Measurements from ENCODE around the gene GPR6. TPM values are rescaled to one million over a fixed set of nuclear protein-coding genes. Genes with fewer than 3 reads are reported as not detected.

GPR6 gene
- total and polyA plus RNA-seq, 2 of the 8 experiments (the other 6 are each of a cell fraction or from before 2014, with no cell fraction given) = 0.18 to 0.37 TPM

DNA sequence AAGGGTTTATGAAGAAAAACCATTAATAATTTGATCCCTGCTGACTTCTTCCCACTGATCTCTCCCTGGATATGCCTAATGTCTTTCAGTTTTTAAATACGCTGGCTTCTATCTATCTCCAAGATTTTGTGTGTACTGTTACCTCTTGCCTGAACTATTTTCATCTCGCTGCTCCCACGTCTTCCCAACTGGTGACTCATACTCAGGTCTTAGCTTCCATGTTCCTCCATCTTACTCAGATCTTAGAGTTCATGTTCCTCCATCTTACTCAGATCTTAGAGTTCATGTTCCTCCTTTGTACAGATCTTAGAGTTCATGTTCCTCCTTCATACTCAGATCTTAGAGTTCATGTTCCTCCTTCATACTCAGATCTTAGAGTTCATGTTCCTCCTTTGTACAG is 21.6 kb downstream of the GPR6 start:
- Histone ChIP-seq H3K79me2 (ENCODE audit: control insufficient read depth in 1 of 2, insufficient read depth in 2 of 2, low read length in 2 of 2) (no peaks in the 10 kb centered on the region), H3K4me3 (ENCODE audit: extremely low read depth in 1 of 4, insufficient read depth in 2 of 4, low read depth in 3 of 4, low read length in 4 of 4) (no peak overlapping the region), H3K23me2 (ENCODE audit: low read depth, low read length) (no peaks in the 10 kb centered on the region), H3K27ac (ENCODE audit: low read depth, low read length) (no peak overlapping the region), H4K20me1 (replicated peaks in 1 of 2; ENCODE audit: control insufficient read depth in 1 of 2, insufficient read depth in 2 of 2, low read length in 2 of 2) (no peaks in the 10 kb centered on the region), H4K5ac (ENCODE audit: insufficient read length, low read depth, low read length) (no peak overlapping the region), H3K14ac (ENCODE audit: insufficient read length) (no peak overlapping the region), H2BK15ac (ENCODE audit: low read length) (no peak overlapping the region), H2BK120ac (replicated peaks; ENCODE audit: low read depth, low read length) (no peak overlapping the region), H2AK5ac (ENCODE audit: low read depth, low read length) (no peak overlapping the region), H3K27me3 (replicated peaks in 1 of 4; ENCODE audit: control insufficient read depth in 3 of 4, extremely low read depth in 1 of 4, insufficient read depth in 3 of 4, low read length in 3 of 4) (peaks cover 0 to 1% (median 0%) of the 10 kb centered on the region in 4 experiments; a peak in 1 of 7 replicates), H3K4me2 (ENCODE audit: insufficient read depth in 1 of 2, low read depth in 2 of 2, low read length in 2 of 2) (no peak overlapping the region), H2BK5ac (ENCODE audit: low read depth, low read length) (no peak overlapping the region), H3K56ac (replicated peaks; ENCODE audit: insufficient read length, low read depth, low read length) (no peak overlapping the region), H3K4ac (replicated peaks; ENCODE audit: insufficient read length, low read depth, low read length) (no peak overlapping the region), H3K23ac (ENCODE audit: insufficient read length) (no peak overlapping the region), H2AFZ (ENCODE audit: low read length) (no peak overlapping the region), H3K4me1 (replicated peaks in 1 of 4; ENCODE audit: control insufficient read depth in 3 of 4, insufficient read depth in 4 of 4, low read length in 3 of 4) (no peaks in the 10 kb centered on the region), H3K79me1 (ENCODE audit: low read depth, low read length) (no peaks in the 10 kb centered on the region), H3K36me3 (ENCODE audit: control insufficient read depth in 2 of 4, insufficient read depth in 4 of 4, low read length in 3 of 4) (no peaks in the 10 kb centered on the region), H4K8ac (ENCODE audit: extremely low read depth, insufficient read depth, low read length) (no peak overlapping the region), H3K9me3 (ENCODE audit: insufficient read depth in 2 of 2, low read depth in 1 of 2, low read length in 1 of 2) (no peaks in the 10 kb centered on the region), H4K91ac (replicated peaks; ENCODE audit: insufficient read length, low read length) (no peak overlapping the region), H2BK20ac (ENCODE audit: low read length) (no peak overlapping the region), H3K18ac (ENCODE audit: extremely low read depth, low read length) (no peak overlapping the region), H3K9ac (replicated peaks in 1 of 4; ENCODE audit: extremely low read depth in 1 of 4, low read depth in 3 of 4, low read length in 3 of 4) (no peak overlapping the region), H2BK12ac (ENCODE audit: low read depth, low read length) (no peak overlapping the region)
- DNase-seq (ENCODE audit: low read depth in 1 of 2, low spot score in 2 of 2) (no peak), FAIRE-seq (no peak)
- CTCF ChIA-PET (ENCODE audit: partially characterized antibody) = no interaction called here
- WGBS, 2 experiments (ENCODE audit: extremely low coverage in 1 of 2, insufficient coverage in 1 of 2, insufficient read length in 1 of 2, insufficient replicate concordance in 2 of 2, low coverage in 1 of 2, low lambda C conversion rate in 2 of 2, missing lambda C conversion rate in 1 of 2) = 88% methylated on average over 3 of the region's 3 CpGs; no CpG with 5 or more reads in 1 of the 2 experiments
- POLR2A ChIA-PET (ENCODE audit: partially characterized antibody) = no interaction called here
- TF ChIP-seq, protein P1, sequence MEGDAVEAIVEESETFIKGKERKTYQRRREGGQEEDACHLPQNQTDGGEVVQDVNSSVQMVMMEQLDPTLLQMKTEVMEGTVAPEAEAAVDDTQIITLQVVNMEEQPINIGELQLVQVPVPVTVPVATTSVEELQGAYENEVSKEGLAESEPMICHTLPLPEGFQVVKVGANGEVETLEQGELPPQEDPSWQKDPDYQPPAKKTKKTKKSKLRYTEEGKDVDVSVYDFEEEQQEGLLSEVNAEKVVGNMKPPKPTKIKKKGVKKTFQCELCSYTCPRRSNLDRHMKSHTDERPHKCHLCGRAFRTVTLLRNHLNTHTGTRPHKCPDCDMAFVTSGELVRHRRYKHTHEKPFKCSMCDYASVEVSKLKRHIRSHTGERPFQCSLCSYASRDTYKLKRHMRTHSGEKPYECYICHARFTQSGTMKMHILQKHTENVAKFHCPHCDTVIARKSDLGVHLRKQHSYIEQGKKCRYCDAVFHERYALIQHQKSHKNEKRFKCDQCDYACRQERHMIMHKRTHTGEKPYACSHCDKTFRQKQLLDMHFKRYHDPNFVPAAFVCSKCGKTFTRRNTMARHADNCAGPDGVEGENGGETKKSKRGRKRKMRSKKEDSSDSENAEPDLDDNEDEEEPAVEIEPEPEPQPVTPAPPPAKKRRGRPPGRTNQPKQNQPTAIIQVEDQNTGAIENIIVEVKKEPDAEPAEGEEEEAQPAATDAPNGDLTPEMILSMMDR (IDR thresholded peaks at IDR 0.05; ENCODE audit: control extremely low read depth in 1 of 3, insufficient read depth in 1 of 3, low read depth in 1 of 3, low read length in 3 of 3) = no peak
- TF ChIP-seq TCF12 (IDR thresholded peaks at IDR 0.05; ENCODE audit: low read depth, low read length) = no peak
- TF ChIP-seq ASH2L (IDR thresholded peaks at IDR 0.05; ENCODE audit: low read length) = no peak
- no peak for TF ChIP-seq CBX8 (IDR thresholded peaks at IDR 0.05; ENCODE audit: borderline replicate concordance, low read depth, low read length)
- TF ChIP-seq NANOG (IDR thresholded peaks at IDR 0.05; ENCODE audit: insufficient read depth, low read depth, low read length, poor library complexity, severe bottlenecking) = no peak
- TF ChIP-seq TEAD4 (IDR thresholded peaks at IDR 0.05; ENCODE audit: low read depth, low read length) = no peak
- no peak for TF ChIP-seq GABPA (IDR thresholded peaks at IDR 0.05; ENCODE audit: borderline replicate concordance, insufficient read depth, low read length)
- no peak for TF ChIP-seq BACH1 (IDR thresholded peaks at IDR 0.05; ENCODE audit: low read length)
- TF ChIP-seq TAF7 (optimal IDR thresholded peaks at IDR 0.05; ENCODE audit: borderline replicate concordance, low read depth, low read length) = no peak
- TF ChIP-seq CREB1 (IDR thresholded peaks at IDR 0.05) = no peak
- no peak for TF ChIP-seq RXRA (IDR thresholded peaks at IDR 0.05; ENCODE audit: insufficient read depth, low read depth, low read length)
- TF ChIP-seq BRCA1 (IDR thresholded peaks at IDR 0.05; ENCODE audit: low read depth, low read length) = no peak

All from H1 (cell line).